ENCODE results near the gene GALNT2.

GRCh38 chr1:230186003-230186863 lies 119.2 kb downstream of the GALNT2 start:
- TF ChIP-seq CTCF (IDR thresholded peaks at IDR 0.05) (no peak), POLR2A (IDR thresholded peaks at IDR 0.05) (no peak)
